Hematopoietic multipotent progenitor cell treated with erythropoietin and hydrocortisone succinate and interleukin-3 and kit ligand, for 8 days (in vitro differentiated cells): ENCODE measurements around the gene PDCD1.
"Not testable (repeated sequence)": the region's sequence is repeated elsewhere in the genome, so short reads cannot be mapped to it uniquely, and the experiment has no call there.

Experiments used
- DNase-seq: peaks from one replicate; pipeline ENCODE4 v3.0.0-alpha.2; 2015

PDCD1 gene

GRCh38 chr2:241811201-241811951, 47.3 kb downstream of the PDCD1 start:
- DNase-seq = no peak

- DNase-seq = no peak
Observed at GRCh38 chr2:241810307-241811200, 48.1 kb downstream of the PDCD1 start.

DNA sequence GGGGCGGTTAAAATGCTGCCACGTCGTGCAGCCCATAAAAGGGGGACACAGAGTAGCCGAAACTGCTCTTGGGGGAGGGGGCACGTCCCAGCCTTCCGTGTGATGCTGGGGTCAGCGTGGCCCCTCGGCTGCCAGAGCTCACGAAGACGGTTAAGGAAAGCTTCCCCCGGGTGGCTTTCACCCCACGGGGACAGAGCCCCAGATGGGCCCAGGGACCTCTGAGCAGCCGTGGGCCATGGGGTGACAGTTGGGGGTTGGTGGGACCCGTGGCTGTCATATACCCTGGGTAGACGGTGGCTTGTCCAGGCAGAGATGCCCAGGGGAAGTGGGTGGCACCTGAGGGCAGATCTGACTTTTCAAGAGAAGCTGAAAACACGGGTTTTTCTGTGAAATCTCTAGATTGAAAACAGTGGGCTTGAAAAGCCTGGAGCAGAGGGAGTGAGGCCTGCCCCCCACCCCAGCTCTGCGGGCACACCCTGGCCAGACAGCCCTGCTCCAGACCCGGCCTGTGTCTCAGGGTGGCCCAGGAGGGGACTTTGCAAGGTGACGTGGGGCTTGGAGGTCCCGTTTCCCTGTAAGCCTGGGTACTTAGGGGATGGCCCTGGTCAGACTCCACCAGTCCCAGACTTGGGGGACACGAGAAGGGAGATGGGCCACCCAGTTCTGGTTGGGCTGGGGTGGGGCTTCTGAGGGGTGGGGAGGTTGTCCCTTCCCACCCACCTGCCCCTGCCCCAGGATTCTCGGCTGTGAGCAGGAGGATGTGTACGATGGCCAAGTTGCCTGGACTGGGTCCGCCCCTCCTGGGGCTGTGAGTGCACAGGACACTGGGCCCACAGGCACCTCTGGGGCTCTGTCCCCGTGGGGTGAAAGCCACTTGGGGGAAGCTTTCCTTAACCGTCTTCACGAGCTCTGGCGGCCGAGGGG, 49.0 kb downstream of the PDCD1 start:
- DNase-seq = no peak

- no peak for DNase-seq
Observed at GRCh38 chr2:241808721-241809382, 49.8 kb downstream of the PDCD1 start, which contains the start of gene NEU4. NEU4 (plus strand) TSS chr2:241809193; CDS start chr2:241814485, 5,292 bp downstream.

- no peak for DNase-seq
Observed at GRCh38 chr2:241808051-241808720, 50.5 kb downstream of the PDCD1 start.

- DNase-seq = not testable (repeated sequence)
Observed at GRCh38 chr2:241806217-241806616, 52.5 kb downstream of the PDCD1 start.

- DNase-seq = peak; percentile 21
Observed at GRCh38 chr2:241804326-241805229, 54.1 kb downstream of the PDCD1 start.

DNA sequence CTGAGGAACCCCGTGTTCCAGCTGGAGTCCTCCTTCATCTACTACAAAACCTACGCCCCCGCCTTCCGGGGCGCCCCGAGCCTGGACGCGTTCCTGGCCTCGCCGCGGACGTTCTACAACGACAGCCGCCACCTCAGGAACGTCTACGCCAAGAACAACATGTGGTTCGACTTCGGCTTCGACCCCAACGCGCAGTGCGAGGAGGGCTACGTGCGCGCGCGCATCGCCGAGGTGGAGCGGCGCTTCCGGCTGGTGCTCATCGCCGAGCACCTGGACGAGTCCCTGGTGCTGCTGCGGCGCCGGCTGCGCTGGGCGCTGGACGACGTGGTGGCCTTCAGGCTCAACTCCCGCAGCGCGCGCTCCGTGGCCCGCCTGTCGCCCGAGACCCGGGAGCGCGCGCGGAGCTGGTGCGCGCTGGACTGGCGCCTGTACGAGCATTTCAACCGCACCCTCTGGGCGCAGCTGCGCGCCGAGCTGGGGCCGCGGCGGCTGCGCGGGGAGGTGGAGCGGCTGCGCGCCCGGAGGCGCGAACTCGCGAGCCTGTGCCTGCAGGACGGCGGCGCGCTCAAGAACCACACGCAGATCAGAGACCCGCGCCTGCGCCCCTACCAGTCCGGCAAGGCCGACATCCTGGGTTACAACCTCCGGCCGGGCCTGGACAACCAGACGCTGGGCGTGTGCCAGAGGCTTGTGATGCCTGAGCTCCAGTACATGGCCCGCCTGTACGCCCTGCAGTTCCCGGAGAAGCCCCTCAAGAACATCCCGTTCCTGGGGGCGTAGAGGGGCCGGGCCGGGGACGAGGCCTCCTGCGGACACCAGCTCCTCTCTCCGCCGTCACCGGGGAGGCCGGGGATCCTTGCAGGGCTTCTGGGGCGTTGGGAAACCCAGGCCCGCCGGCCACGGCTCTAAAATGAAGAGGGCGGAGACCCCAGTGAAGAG, 55.0 kb downstream of the PDCD1 start:
- peak; percentile 39 for DNase-seq

DNA sequence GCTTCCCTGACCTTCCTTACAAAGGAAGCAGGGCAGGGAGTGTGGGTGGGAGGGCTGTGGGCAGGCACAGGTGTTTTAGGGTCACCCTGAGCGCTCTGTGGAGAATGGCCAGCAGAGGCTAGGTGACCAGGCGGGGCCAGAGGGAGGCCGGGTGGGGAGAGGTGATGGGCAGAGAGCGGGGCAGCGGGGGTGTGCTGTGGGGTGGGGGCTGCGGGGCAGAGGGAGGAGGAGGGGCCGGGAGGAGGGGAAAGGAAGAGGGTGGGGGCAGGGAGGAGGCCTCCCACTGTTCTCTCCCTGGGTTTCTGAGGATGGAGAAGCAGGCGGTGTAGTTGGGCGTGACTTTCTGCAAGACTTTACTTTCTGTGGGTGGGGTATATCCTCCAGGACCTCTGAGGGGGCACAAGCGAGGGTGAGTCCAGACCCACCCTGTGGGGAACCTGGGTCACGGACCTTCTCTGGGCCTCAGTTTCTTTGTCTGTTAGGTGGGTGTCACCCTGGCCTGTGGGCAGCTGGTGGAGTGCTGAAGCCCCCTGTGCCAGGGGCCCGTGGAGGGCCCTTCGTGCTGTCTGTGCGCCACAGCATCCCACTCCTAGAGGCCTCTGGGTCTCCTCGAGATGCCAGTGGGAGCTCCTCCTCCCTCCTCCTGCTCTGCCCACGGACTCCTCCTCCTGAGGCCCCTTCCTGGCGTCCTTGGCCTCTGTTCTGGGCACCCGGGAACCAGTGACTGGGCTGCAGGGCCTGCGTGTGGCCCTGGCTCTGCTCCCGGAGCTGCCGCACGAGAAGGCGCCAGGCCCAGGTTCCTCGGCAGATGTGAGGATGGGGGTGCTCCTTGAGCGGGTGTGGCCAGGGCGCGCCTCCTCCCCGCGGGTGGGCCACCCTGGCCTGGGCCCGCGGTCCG, 56.0 kb downstream of the PDCD1 start:
- no peak for DNase-seq

DNA sequence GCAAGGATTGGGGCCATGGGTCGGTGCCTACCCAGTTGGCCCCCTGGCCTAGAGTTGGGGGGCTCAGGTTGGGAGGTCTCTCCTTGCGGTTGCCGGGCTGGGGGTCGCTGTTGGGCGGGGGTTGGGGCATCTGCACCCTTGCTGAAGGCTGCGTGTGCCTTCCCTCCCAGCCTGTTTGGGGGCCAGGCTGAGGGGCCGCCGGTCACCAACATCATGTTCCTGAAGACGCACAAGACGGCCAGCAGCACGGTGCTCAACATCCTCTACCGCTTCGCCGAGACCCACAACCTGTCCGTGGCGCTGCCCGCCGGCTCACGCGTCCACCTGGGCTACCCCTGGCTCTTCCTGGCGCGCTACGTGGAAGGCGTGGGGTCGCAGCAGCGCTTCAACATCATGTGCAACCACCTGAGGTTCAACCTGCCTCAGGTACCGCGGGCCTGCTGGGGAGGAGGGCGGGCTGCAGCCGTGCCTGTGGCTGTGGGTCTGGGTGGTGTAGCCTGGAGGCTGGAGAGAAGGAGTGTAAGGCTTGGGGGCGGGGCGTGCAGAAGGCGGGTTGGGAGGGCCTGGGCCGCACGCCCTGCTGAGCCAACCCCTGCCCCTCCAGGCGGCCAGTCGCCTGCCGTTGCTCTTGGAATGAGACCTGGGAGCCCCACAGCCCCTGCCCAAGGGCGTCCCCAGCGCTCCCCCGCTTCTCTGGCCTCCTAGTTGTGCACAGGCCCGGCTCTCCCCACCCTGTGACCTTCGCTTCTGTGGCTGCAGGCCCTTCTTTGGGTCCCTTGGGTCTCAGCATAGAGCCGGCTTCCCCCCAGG, 56.9 kb downstream of the PDCD1 start:
- no peak for DNase-seq

GRCh38 chr2:241800198-241800903, 58.3 kb downstream of the PDCD1 start:
- DNase-seq = not testable (repeated sequence)
